Activated B cell treated with CpG ODN at 0.5 μM for 24 hours (primary cell): Measurements from ENCODE around the gene SLC26A11. TPM values are rescaled to one million over a fixed set of nuclear protein-coding genes. Genes with fewer than 3 reads are reported as not detected.

Source experiments
- ATAC-seq: fragments of 200-7000 bp; cut with Tn5 transposase; one replicate; pipeline ENCODE4 v1.10.0; 2021; ENCODE audit warnings: low read depth, mild to moderate bottlenecking, moderate library complexity
- CTCF ChIA-PET: fragments of 350-600 bp; sonication (Branson Sonifier 250); formaldehyde crosslinking; loops from one replicate; lab custom pipeline; 2021; ENCODE audit warnings: antibody characterized with exemption; lab: Charles Lee
- POLR2A ChIA-PET: fragments of 350-600 bp; sonication (Branson Sonifier 250); formaldehyde crosslinking; loops from one replicate; lab custom pipeline; 2021; ENCODE audit warnings: antibody characterized with exemption; lab: Charles Lee
- DNase-seq: peaks from one replicate; pipeline ENCODE4 v3.0.0; 2022
- H3K27ac Mint-ChIP-seq: one replicate; pipeline ENCODE4 v1.8.0; 2020; ENCODE audit warnings: mixed read lengths
- H3K27me3 Mint-ChIP-seq: one replicate; pipeline ENCODE4 v1.8.0; 2021; ENCODE audit warnings: mixed read lengths
- H3K36me3 Mint-ChIP-seq: one replicate; pipeline ENCODE4 v1.8.0; 2021; ENCODE audit warnings: low read depth, mixed read lengths
- H3K4me1 Mint-ChIP-seq: one replicate; pipeline ENCODE4 v1.8.0; 2021; ENCODE audit warnings: mixed read lengths
- H3K4me3 Mint-ChIP-seq: one replicate; pipeline ENCODE4 v1.8.0; 2020; ENCODE audit warnings: mild to moderate bottlenecking, mixed read lengths
- H3K9me3 Mint-ChIP-seq: one replicate; pipeline ENCODE4 v1.8.0; 2020; ENCODE audit warnings: mixed read lengths
- intact Hi-C: fragments of 100-400 bp; cut with micrococcal nuclease; formaldehyde crosslinking; loops from one replicate; pipeline ENCODE4 v1.15.1; 2024
- total RNA-seq: library from RNA; stranded (reverse); gene quantifications from 2 replicates; pipeline ENCODE4 v1.2.3, GENCODE V29; 2022
- TF ChIP-seq, protein P1 (sequence below): fragments of 200-600 bp; IDR thresholded peaks from one replicate; pipeline ENCODE4 v1.8.0; 2022; ENCODE audit warnings: antibody characterized with exemption, mild to moderate bottlenecking

The SLC26A11 gene
- total RNA-seq, 1 donor from 2014 or later, result 8.4 TPM

DNA sequence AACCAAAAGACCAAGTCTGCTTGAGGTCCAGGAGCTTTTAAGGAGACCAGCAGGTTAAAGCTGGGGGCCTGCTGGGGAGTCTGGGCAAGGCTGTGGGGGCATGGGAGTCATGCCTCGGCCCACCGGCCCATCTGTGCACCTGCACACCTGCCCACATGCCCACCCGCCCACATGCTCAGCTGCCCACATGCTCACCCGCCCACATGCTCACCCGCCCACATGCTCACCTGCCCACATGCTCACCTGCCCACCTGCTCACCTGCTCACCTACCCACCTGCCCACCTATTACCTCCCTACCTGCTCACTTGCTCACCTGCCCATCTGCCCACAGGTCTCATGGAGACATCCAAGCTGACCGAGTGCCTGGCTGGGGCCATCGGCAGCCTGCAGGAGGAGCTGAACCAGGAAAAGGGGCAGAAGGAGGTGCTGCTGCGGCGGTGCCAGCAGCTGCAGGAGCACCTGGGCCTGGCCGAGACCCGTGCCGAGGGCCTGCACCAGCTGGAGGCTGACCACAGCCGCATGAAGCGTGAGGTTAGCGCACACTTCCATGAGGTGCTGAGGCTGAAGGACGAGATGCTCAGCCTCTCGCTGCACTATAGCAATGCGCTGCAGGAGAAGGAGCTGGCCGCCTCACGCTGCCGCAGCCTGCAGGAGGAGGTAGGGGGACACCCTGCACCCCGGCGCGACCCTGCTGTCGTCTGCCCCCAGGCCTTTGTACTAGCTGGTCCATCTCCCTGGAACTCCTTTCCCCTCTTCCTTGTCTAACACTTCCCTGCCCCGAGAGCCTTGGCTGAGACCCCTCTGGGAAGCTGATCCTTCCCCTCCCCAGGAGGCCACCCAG is 36.4 kb upstream of the SLC26A11 start:
- TF ChIP-seq, protein P1, sequence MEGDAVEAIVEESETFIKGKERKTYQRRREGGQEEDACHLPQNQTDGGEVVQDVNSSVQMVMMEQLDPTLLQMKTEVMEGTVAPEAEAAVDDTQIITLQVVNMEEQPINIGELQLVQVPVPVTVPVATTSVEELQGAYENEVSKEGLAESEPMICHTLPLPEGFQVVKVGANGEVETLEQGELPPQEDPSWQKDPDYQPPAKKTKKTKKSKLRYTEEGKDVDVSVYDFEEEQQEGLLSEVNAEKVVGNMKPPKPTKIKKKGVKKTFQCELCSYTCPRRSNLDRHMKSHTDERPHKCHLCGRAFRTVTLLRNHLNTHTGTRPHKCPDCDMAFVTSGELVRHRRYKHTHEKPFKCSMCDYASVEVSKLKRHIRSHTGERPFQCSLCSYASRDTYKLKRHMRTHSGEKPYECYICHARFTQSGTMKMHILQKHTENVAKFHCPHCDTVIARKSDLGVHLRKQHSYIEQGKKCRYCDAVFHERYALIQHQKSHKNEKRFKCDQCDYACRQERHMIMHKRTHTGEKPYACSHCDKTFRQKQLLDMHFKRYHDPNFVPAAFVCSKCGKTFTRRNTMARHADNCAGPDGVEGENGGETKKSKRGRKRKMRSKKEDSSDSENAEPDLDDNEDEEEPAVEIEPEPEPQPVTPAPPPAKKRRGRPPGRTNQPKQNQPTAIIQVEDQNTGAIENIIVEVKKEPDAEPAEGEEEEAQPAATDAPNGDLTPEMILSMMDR, result no peak
- POLR2A ChIA-PET, result interaction anchor here (0.6 kb wide), 1 partner anchor 38 kb away, joined by 4 read pairs; no protein-coding TSS in a partner anchor

DNA sequence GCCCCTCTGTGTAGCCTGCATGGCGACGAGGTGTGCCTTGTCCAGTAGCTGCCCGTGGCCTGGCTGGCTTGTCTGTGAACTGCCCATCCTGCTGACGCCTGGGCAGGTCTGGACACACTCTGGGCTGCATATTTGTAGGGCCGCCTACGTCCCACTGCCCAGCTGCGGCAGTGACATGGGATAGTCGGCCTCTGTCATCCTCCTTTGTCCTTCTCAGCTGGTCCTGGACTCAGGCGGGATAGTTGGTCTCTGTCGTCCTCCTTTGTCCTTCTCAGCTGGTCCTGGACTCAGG is 35.9 kb upstream of the SLC26A11 start:
- H3K27me3 Mint-ChIP-seq, result peaks cover 2% of the 10 kb centered on the region
- DNase-seq, result no peak
- H3K4me1 Mint-ChIP-seq, result no peaks in the 10 kb centered on the region
- no peak overlapping the region for H3K27ac Mint-ChIP-seq
- ATAC-seq, result no peak
- ChIA-PET CTCF (no interaction called here), POLR2A (no interaction called here)
- TF ChIP-seq, protein P1, result no peak
- intact Hi-C loops, result no loop called here
- H3K36me3 Mint-ChIP-seq, result no peaks in the 10 kb centered on the region
- no peaks in the 10 kb centered on the region for H3K9me3 Mint-ChIP-seq
- no peak overlapping the region for H3K4me3 Mint-ChIP-seq

More for the DNA sequence above, 36.4 kb upstream of the SLC26A11 start:
- H3K27me3 Mint-ChIP-seq, result peaks cover 2% of the 10 kb centered on the region
- CTCF ChIA-PET, result no interaction called here
- H3K36me3 Mint-ChIP-seq, result no peaks in the 10 kb centered on the region
- DNase-seq (no peak), ATAC-seq (no peak)
- H3K27ac Mint-ChIP-seq, result no peak overlapping the region
- intact Hi-C loops, result no loop called here
- H3K9me3 Mint-ChIP-seq, result no peaks in the 10 kb centered on the region
- no peak overlapping the region for H3K4me3 Mint-ChIP-seq
- no peaks in the 10 kb centered on the region for H3K4me1 Mint-ChIP-seq

DNA sequence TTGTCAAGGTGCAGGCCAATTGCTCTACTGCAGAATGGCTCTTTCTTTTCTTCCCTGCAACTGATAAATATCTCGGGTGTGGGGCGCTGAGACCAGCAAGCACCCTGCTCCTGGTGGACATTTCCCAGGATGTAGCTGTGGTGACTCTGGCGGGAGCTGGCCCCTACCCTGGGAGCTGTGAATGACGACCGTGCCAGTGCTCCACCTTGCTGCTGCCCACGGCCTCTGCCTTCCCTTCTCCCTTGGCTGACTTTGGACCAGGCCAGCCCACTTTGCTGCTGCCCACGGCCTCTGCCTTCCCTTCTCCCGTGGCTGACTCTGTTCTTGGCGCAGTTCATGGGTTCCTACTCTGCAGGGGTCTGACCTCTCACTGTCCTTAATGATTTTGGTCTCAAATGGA is 34.3 kb upstream of the SLC26A11 start:
- H3K9me3 Mint-ChIP-seq, result no peaks in the 10 kb centered on the region
- no peak overlapping the region for H3K4me3 Mint-ChIP-seq
- ATAC-seq, result no peak
- H3K36me3 Mint-ChIP-seq, result no peaks in the 10 kb centered on the region
- ChIA-PET CTCF (no interaction called here), POLR2A (no interaction called here)
- DNase-seq, result no peak
- no peak overlapping the region for H3K27ac Mint-ChIP-seq
- intact Hi-C loops, result no loop called here
- peaks cover 2% of the 10 kb centered on the region for H3K27me3 Mint-ChIP-seq
- H3K4me1 Mint-ChIP-seq, result no peaks in the 10 kb centered on the region
- TF ChIP-seq, protein P1, result no peak

DNA sequence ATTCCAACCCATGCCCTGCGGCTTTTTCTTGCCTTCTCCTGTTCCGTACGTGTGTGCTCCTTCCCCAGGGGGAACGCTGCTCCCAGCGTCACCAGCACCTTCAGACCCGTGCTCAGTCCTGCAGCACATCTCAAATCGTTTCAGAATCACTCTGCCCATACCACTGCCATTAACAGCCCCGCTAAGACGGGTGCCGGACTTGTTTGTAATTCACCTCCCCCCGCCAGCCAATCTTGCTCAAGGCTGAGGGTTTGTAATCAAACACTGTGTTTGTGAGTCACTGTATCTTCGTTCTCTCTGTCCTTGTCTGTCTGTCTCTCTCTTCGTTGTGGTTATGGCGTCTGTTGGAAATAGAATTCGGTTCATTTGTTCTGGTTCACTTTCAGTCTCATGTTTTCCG is 33.1 kb upstream of the SLC26A11 start:
- Mint-ChIP-seq H3K27ac (no peak overlapping the region), H3K9me3 (no peaks in the 10 kb centered on the region), H3K36me3 (no peaks in the 10 kb centered on the region), H3K27me3 (peaks cover 2% of the 10 kb centered on the region), H3K4me3 (no peak overlapping the region), H3K4me1 (no peaks in the 10 kb centered on the region)
- ChIA-PET POLR2A (interaction anchor here (0.6 kb wide), 1 partner anchor 33 kb away, joined by 3 read pairs; no protein-coding TSS in a partner anchor), CTCF (interaction anchor here (1.1 to 1.2 kb wide), 2 partner anchors 66 to 159 kb away, joined by 3 read pairs; no protein-coding TSS in a partner anchor)
- ATAC-seq (no peak), DNase-seq (no peak)
- intact Hi-C loops, result no loop called here
- TF ChIP-seq, protein P1, result no peak

DNA sequence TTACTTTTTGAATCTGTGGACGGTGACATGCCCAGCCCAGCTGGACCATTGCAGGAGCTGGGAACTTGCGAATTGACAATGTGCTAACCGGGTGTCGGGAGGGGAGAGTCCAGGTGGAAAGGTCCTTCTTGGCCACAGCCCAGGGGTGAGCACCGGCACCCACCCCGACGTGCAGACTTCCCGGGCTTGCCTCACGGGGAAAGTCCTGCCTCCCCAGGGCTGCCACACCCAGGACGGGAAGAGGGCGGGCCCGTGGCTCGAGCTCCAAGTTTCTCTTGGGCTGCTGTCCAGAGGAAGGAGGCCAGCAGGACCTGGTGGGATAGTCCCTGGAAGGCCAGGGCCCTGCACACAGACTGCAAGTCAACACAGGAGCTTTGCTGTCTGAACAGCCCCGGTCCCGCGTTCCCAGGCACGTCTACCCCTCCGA is 32.7 kb upstream of the SLC26A11 start:
- Mint-ChIP-seq H3K36me3 (no peaks in the 10 kb centered on the region), H3K27me3 (peaks cover 2% of the 10 kb centered on the region), H3K4me1 (no peaks in the 10 kb centered on the region), H3K9me3 (no peaks in the 10 kb centered on the region), H3K27ac (no peak overlapping the region), H3K4me3 (no peak overlapping the region)
- ChIA-PET POLR2A (interaction anchor here (0.6 kb wide), 1 partner anchor 33 kb away, joined by 3 read pairs; no protein-coding TSS in a partner anchor), CTCF (interaction anchor here (1.1 to 1.2 kb wide), 2 partner anchors 66 to 159 kb away, joined by 3 read pairs; no protein-coding TSS in a partner anchor)
- no peak for ATAC-seq
- intact Hi-C loops, result no loop called here
- TF ChIP-seq, protein P1, result no peak
- DNase-seq, result no peak
